ENCODE measurements around the gene S100A10. TPM values are rescaled to one million over a fixed set of nuclear protein-coding genes. Genes with fewer than 3 reads are reported as not detected.

Gene S100A10
- total RNA-seq, 3 donors from 2014 or later (not counting 1 experiment from before 2014, with no cell fraction given): 142 to 200 (median 183) TPM

DNA sequence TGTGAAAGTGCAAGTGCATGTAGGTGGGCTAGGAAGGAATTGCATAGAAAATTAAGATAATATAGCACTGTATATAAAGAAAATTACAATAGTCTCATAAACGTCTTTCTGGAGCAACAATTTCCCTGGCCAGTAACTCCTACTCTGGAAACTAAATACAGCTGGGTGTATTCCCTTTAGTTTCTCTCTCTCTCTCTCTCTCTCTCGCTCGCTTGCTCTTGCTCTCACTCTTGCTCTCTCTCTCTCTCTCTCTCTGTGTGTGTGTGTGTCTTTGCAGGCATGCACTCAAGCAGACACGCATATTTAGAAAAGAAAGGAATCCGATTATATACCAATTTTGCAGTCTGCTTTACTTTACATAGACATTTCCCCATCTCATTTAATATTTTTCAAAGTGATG is 14.7 kb downstream of the S100A10 start:
- WGBS (ENCODE audit: insufficient coverage): 83% methylated on average over 1 of the region's 5 CpGs
- Mint-ChIP-seq H3K27me3 (ENCODE audit: low read depth in 2 of 2) (peaks cover 2 to 4% of the 10 kb centered on the region in 2 donors), H3K4me3 (no peak overlapping the region), H3K4me1 (peaks cover 11 to 14% of the 10 kb centered on the region in 2 donors), H3K27ac (no peak overlapping the region), H3K36me3 (peaks cover 17% of the 10 kb centered on the region), H3K9me3 (no peaks in the 10 kb centered on the region)
- Histone ChIP-seq H3K27ac (ENCODE audit: low read length) (no peak overlapping the region), H3K4me1 (ENCODE audit: control insufficient read depth, insufficient read depth, low read length) (peaks cover 5% of the 10 kb centered on the region), H3K36me3 (ENCODE audit: control insufficient read depth, insufficient read depth, low read length) (peaks cover 30% of the 10 kb centered on the region), H3K4me3 (ENCODE audit: low read length) (no peak overlapping the region), H3K27me3 (ENCODE audit: control insufficient read depth, insufficient read depth, low read length) (no peaks in the 10 kb centered on the region), H3K9me3 (ENCODE audit: control insufficient read depth, insufficient read depth, low read length) (no peaks in the 10 kb centered on the region)
- intact Hi-C loops (cut with micrococcal nuclease): no loop called here
- ATAC-seq (no peak), DNase-seq (no peak)
- TF ChIP-seq, protein P1, sequence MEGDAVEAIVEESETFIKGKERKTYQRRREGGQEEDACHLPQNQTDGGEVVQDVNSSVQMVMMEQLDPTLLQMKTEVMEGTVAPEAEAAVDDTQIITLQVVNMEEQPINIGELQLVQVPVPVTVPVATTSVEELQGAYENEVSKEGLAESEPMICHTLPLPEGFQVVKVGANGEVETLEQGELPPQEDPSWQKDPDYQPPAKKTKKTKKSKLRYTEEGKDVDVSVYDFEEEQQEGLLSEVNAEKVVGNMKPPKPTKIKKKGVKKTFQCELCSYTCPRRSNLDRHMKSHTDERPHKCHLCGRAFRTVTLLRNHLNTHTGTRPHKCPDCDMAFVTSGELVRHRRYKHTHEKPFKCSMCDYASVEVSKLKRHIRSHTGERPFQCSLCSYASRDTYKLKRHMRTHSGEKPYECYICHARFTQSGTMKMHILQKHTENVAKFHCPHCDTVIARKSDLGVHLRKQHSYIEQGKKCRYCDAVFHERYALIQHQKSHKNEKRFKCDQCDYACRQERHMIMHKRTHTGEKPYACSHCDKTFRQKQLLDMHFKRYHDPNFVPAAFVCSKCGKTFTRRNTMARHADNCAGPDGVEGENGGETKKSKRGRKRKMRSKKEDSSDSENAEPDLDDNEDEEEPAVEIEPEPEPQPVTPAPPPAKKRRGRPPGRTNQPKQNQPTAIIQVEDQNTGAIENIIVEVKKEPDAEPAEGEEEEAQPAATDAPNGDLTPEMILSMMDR (IDR thresholded peaks at IDR 0.05): no peak

DNA sequence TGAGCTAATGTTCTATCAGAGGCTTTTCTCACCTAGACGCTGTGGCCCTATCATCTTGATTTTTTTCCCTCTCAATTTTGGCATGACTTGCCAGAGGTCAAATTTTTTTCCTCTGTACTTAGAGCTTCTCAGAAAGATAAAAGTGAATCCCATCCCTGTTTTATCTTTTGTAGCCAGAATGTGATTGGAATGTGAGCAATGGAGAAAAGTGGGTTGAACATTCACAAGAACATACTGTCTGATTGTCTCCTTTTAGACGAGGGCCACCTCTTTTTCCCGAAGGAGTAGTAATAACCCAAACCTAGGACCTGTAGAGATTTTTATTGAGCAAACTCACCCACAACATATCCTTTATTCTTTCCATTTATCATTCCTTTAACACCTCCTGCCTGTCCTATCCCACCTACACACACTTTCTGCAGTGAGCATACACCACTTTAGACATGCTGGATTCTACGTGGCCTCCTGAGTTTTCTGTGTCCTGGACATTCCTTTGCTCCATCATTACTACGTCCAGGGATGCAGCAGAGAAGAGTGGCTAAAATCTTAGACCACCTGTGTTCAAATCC is 15.9 kb downstream of the S100A10 start:
- Histone ChIP-seq H3K27ac (ENCODE audit: low read length) (no peak overlapping the region), H3K4me1 (ENCODE audit: control insufficient read depth, insufficient read depth, low read length) (no peaks in the 10 kb centered on the region), H3K27me3 (ENCODE audit: control insufficient read depth, insufficient read depth, low read length) (no peaks in the 10 kb centered on the region), H3K4me3 (ENCODE audit: low read length) (no peak overlapping the region), H3K36me3 (ENCODE audit: control insufficient read depth, insufficient read depth, low read length) (peaks cover 19% of the 10 kb centered on the region), H3K9me3 (ENCODE audit: control insufficient read depth, insufficient read depth, low read length) (no peaks in the 10 kb centered on the region)
- Mint-ChIP-seq H3K4me3 (no peak overlapping the region), H3K27me3 (ENCODE audit: low read depth in 2 of 2) (peaks cover 4 to 6% of the 10 kb centered on the region in 2 donors), H3K4me1 (peaks cover 5% of the 10 kb centered on the region in 2 donors), H3K36me3 (peaks cover 14% of the 10 kb centered on the region), H3K27ac (no peak overlapping the region), H3K9me3 (no peaks in the 10 kb centered on the region)
- WGBS (ENCODE audit: insufficient coverage): 97% methylated on average over 4 of the region's 5 CpGs
- TF ChIP-seq, protein P1 (IDR thresholded peaks at IDR 0.05): no peak
- DNase-seq: no peak
- intact Hi-C loops (cut with micrococcal nuclease): no loop called here
- ATAC-seq: no peak

DNA sequence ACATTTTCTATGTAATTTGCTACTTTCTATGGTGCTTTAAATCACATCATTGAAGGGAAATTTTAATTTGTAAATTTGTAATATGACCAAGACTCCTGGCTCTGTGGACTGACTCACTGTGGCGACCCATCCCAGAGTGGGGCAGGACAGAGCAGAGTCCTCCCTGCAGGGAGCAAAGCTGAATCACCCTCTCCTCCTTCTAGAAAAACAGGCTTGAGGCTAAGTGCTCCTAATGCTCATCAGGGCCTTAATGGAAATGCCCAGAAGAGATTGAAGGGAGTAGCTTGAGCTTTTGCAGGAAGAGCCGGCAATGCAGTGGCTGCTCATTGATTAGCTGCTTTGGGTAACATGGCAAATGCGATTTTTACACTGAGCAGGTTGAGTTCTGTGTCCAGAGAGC is 16.8 kb downstream of the S100A10 start:
- Mint-ChIP-seq H3K27ac (no peak overlapping the region), H3K9me3 (no peaks in the 10 kb centered on the region), H3K27me3 (ENCODE audit: low read depth in 2 of 2) (peaks cover 4 to 6% of the 10 kb centered on the region in 2 donors), H3K4me1 (no peaks in the 10 kb centered on the region), H3K36me3 (peaks cover 5% of the 10 kb centered on the region), H3K4me3 (no peak overlapping the region)
- TF ChIP-seq, protein P1 (IDR thresholded peaks at IDR 0.05): no peak
- intact Hi-C loops (cut with micrococcal nuclease): no loop called here
- DNase-seq (no peak), ATAC-seq (no peak)
- Histone ChIP-seq H3K27ac (ENCODE audit: low read length) (no peak overlapping the region), H3K9me3 (ENCODE audit: control insufficient read depth, insufficient read depth, low read length) (no peaks in the 10 kb centered on the region), H3K4me1 (ENCODE audit: control insufficient read depth, insufficient read depth, low read length) (no peaks in the 10 kb centered on the region), H3K36me3 (ENCODE audit: control insufficient read depth, insufficient read depth, low read length) (peaks cover 12% of the 10 kb centered on the region), H3K4me3 (ENCODE audit: low read length) (no peak overlapping the region), H3K27me3 (ENCODE audit: control insufficient read depth, insufficient read depth, low read length) (no peaks in the 10 kb centered on the region)
- WGBS (ENCODE audit: insufficient coverage): 91% methylated on average over 3 of the region's 3 CpGs

DNA sequence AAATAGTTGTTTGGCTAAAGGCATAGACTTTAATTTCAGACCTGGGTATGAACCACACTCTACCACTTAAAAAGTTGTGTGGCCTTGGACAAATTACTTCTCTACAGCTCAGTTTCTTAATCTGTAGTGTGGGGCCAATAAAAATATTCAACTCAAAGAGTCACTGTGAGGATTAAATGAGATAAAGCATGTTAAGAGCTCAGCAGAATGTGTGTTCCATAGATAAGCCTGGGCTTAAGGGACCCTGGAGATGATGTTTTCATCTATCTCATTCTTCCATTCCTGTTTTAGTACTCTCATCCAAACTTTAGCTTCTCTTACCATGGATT is 17.7 kb downstream of the S100A10 start:
- H3K27me3 ChIP-seq (ENCODE audit: control insufficient read depth, insufficient read depth, low read length): no peaks in the 10 kb centered on the region
- H3K4me1 ChIP-seq (ENCODE audit: control insufficient read depth, insufficient read depth, low read length): no peaks in the 10 kb centered on the region
- H3K9me3 ChIP-seq (ENCODE audit: control insufficient read depth, insufficient read depth, low read length): no peaks in the 10 kb centered on the region
- Mint-ChIP-seq H3K4me1 (no peaks in the 10 kb centered on the region), H3K27ac (no peak overlapping the region), H3K9me3 (no peaks in the 10 kb centered on the region), H3K36me3 (no peaks in the 10 kb centered on the region), H3K4me3 (no peak overlapping the region), H3K27me3 (ENCODE audit: low read depth in 2 of 2) (peaks cover 4 to 6% of the 10 kb centered on the region in 2 donors)
- TF ChIP-seq, protein P1 (IDR thresholded peaks at IDR 0.05): no peak
- intact Hi-C loops (cut with micrococcal nuclease): no loop called here
- H3K36me3 ChIP-seq (ENCODE audit: control insufficient read depth, insufficient read depth, low read length): peaks cover 6% of the 10 kb centered on the region
- ATAC-seq (no peak), DNase-seq (no peak)
- no peak overlapping the region for H3K27ac ChIP-seq (ENCODE audit: low read length)
- H3K4me3 ChIP-seq (ENCODE audit: low read length): no peak overlapping the region

Measured in natural killer cell (primary cell).